ENCODE data around the gene PALD1.

DNA sequence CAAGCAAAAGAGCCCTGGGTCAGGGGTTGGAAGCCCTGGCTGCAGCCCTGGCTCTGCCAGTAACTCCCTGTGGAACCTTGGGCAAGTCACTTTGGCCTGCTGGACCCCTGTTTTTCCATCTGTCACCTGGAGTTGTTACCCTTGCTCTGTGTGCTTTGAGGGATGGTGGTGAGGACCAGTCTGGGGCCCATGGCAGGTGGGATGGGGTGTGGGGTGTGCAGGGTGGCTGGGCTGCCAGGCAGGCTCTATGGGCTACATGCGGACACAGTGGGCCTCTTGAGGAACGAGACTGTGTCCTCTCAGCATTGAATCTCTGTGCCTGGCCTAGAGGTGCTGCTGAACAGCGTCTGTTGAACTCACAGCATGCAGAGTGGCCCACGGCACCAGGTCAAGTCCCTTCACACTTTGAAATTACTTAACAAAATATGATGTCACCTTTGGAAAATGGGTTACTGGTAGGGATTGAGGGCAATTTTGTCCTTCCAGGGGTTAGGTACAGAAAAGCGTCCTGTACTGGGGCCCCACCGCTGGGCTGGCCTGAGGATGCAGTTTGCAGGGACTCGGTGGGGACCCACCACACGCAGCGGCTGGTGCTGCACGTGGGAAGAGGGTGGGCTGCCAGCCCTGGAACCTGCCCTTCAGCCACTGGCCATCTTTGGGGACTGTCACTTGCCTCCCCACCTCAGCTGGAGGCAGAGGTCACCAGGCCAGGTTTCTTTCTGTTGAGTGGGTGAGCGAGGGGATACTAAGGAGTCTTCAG lies 78.7 kb downstream of the PALD1 start:
- TF ChIP-seq, protein P1, sequence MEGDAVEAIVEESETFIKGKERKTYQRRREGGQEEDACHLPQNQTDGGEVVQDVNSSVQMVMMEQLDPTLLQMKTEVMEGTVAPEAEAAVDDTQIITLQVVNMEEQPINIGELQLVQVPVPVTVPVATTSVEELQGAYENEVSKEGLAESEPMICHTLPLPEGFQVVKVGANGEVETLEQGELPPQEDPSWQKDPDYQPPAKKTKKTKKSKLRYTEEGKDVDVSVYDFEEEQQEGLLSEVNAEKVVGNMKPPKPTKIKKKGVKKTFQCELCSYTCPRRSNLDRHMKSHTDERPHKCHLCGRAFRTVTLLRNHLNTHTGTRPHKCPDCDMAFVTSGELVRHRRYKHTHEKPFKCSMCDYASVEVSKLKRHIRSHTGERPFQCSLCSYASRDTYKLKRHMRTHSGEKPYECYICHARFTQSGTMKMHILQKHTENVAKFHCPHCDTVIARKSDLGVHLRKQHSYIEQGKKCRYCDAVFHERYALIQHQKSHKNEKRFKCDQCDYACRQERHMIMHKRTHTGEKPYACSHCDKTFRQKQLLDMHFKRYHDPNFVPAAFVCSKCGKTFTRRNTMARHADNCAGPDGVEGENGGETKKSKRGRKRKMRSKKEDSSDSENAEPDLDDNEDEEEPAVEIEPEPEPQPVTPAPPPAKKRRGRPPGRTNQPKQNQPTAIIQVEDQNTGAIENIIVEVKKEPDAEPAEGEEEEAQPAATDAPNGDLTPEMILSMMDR (IDR thresholded peaks at IDR 0.05; ENCODE audit: insufficient read depth, low read depth, low read length): no peak
- no peak for TF ChIP-seq EZH2 (IDR thresholded peaks at IDR 0.05; ENCODE audit: insufficient read depth, low read length)
